GM19035 (cell line): ENCODE measurements around the gene ARHGAP8.
"Not testable (repeated sequence)": the region's sequence is repeated elsewhere in the genome, so short reads cannot be mapped to it uniquely, and the experiment has no call there.

ENCODE experiments used
- ATAC-seq: cut with Tn5 transposase; IDR thresholded peaks from one replicate; pipeline ENCODE4 v1.9.1; 2021; ENCODE audit not compliant: unreplicated experiment

The ARHGAP8 gene

GRCh38 chr22:44904492-44905152 is 152.2 kb downstream of the ARHGAP8 start:
- not testable (repeated sequence) for ATAC-seq

GRCh38 chr22:44906248-44906936 is 154.0 kb downstream of the ARHGAP8 start:
- no peak for ATAC-seq

GRCh38 chr22:44906999-44907644 is 154.7 kb downstream of the ARHGAP8 start:
- no peak for ATAC-seq

GRCh38 chr22:44907765-44908737 is 155.7 kb downstream of the ARHGAP8 start:
- no peak for ATAC-seq

- no peak for ATAC-seq
These were observed 156.9 kb downstream of the ARHGAP8 start for GRCh38 chr22:44909241-44909640.
